Measurements from ENCODE around the gene TDRKH. TPM values are rescaled to one million over a fixed set of nuclear protein-coding genes. Genes with fewer than 3 reads are reported as not detected.

Gene TDRKH
- total and polyA plus RNA-seq, 2 of the 13 experiments (the other 11 are each of a cell fraction or from before 2014, with no cell fraction given) = 3.9 to 5.4 TPM

DNA sequence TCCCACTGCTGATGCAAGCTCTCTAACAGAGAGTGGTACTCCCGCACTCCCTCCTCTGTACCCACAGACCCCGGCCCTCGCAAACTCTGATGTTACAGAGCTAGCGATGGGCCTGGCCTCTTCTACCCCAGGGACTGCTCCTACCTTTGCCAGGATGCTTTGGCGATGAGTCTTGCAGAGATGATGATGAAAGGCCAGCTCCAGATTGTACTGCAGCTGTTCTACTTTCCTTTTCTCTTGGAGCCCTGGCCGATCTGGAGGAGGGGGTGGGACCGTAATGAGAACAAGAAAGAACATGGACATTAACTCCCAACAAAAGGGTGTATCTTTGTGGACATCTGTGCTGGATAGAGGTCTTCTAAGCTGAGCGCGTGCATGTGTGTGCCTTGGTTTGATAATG lies 20.9 kb upstream of the TDRKH start (continued):
- TF ChIP-seq KAT7 (CRISPR knock-in tag; IDR thresholded peaks at IDR 0.05; ENCODE audit: borderline replicate concordance) = no peak
- no peak for TF ChIP-seq MXD4 (CRISPR knock-in tag; IDR thresholded peaks at IDR 0.05)
- TF ChIP-seq KDM3A (CRISPR knock-in tag; IDR thresholded peaks at IDR 0.05; ENCODE audit: low read depth) = no peak
- TF ChIP-seq MAFK (conservative IDR thresholded peaks at IDR 0.05 in 1 of 2, IDR thresholded peaks at IDR 0.05 in 1 of 2; ENCODE audit: low read length in 2 of 2) = no peak

GRCh38 chr1:151809985-151810556 lies 19.8 kb upstream of the TDRKH start:
- POLR2A ChIA-PET = no interaction called here

More at GRCh38 chr1:151809985-151810556, 19.8 kb upstream of the TDRKH start:
- H3K4me2 ChIP-seq (ENCODE audit: low read depth, low read length) = no peak overlapping the region
- H3K4me1 ChIP-seq (ENCODE audit: insufficient read depth, low read length) = peaks cover 11% of the 10 kb centered on the region; the same call in 1 of the 2 replicates
- CTCF ChIA-PET (ENCODE audit: low intra/inter-chr PET ratio, low total read pairs) = no interaction called here
- H3K36me3 ChIP-seq (replicated peaks in 1 of 2; ENCODE audit: control insufficient read depth in 1 of 2, insufficient read depth in 2 of 2, low read length in 2 of 2) = no peaks in the 10 kb centered on the region
- no peaks in the 10 kb centered on the region for H3K27me3 ChIP-seq (ENCODE audit: control insufficient read depth in 1 of 2, insufficient read depth in 2 of 2, low read length in 2 of 2)
- intact Hi-C loops (cut with micrococcal nuclease; ENCODE audit: unreplicated experiment) (no loop called here), in situ Hi-C loops (cut with HindIII; ENCODE audit: extremely low pct_ligation_motif_present, low pct_unique_long_range_greater_than_20kb) (no loop called here)
- H4K20me1 ChIP-seq (ENCODE audit: insufficient read depth, low read length) = no peaks in the 10 kb centered on the region
- DNase-seq (ENCODE audit: low spot score) = no peak
- H3K9ac ChIP-seq (ENCODE audit: insufficient read depth, low read depth, low read length) = no peak overlapping the region
- no peak for FAIRE-seq
- H3K9me3 ChIP-seq (ENCODE audit: low read length) = no peaks in the 10 kb centered on the region
- TF ChIP-seq ZNF562 (CRISPR knock-in tag; IDR thresholded peaks at IDR 0.05; ENCODE audit: borderline replicate concordance) (no peak), ZFP1 (CRISPR knock-in tag; IDR thresholded peaks at IDR 0.05) (no peak), ZNF614 (CRISPR knock-in tag; IDR thresholded peaks at IDR 0.05; ENCODE audit: borderline replicate concordance) (no peak), ONECUT2 (CRISPR knock-in tag; IDR thresholded peaks at IDR 0.05) (no peak), NFRKB (IDR thresholded peaks at IDR 0.05) (no peak), HMGXB3 (CRISPR knock-in tag; IDR thresholded peaks at IDR 0.05; ENCODE audit: borderline replicate concordance) (no peak), BRCA1 (CRISPR knock-in tag; IDR thresholded peaks at IDR 0.05) (no peak), RFX1 (IDR thresholded peaks at IDR 0.05) (no peak), FLYWCH1 (CRISPR knock-in tag; IDR thresholded peaks at IDR 0.05) (no peak), FIP1L1 (IDR thresholded peaks at IDR 0.05; ENCODE audit: borderline replicate concordance, insufficient read depth, low read depth, low read length) (no peak)
- TF ChIP-seq, protein P1, sequence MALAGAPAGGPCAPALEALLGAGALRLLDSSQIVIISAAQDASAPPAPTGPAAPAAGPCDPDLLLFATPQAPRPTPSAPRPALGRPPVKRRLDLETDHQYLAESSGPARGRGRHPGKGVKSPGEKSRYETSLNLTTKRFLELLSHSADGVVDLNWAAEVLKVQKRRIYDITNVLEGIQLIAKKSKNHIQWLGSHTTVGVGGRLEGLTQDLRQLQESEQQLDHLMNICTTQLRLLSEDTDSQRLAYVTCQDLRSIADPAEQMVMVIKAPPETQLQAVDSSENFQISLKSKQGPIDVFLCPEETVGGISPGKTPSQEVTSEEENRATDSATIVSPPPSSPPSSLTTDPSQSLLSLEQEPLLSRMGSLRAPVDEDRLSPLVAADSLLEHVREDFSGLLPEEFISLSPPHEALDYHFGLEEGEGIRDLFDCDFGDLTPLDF (CRISPR knock-in tag; IDR thresholded peaks at IDR 0.05) = no peak
- H2AFZ ChIP-seq (ENCODE audit: low read length) = no peak overlapping the region
- ATAC-seq = no peak
- H3K4me3 ChIP-seq (replicated peaks in 1 of 3; ENCODE audit: insufficient read depth in 1 of 3, low read depth in 2 of 3, low read length in 3 of 3) = no peak overlapping the region
- BruUV-seq (replicated peaks) = no TSS peak
- no peak overlapping the region for H3K27ac ChIP-seq (ENCODE audit: extremely low read length, insufficient read depth, low read length)
- 100% methylated on average over 1 of the region's 1 CpG for WGBS (ENCODE audit: low lambda C conversion rate)
- H3K79me2 ChIP-seq (ENCODE audit: insufficient read depth, low read length) = no peaks in the 10 kb centered on the region
